K562 (cell line): ENCODE data around the gene FRRS1L. TPM values are rescaled to one million over a fixed set of nuclear protein-coding genes. Genes with fewer than 3 reads are reported as not detected.

Experiments used
- CHD7 ChIP-seq: fragments of 200-600 bp; sonication (generic); IDR thresholded peaks from one replicate; pipeline ENCODE4 v1.6.1; 2012; ENCODE audit warnings: mild to moderate bottlenecking, low read depth, low read length, inconsistent platforms
- ETV1 ChIP-seq: fragments of 450-650 bp; conservative IDR thresholded peaks from 2 replicates; pipeline ENCODE4 v1.6.1; 2016; ENCODE audit warnings: missing genetic modification characterization, control low read depth, low read depth, missing compliant biosample characterization
- PCBP1 ChIP-seq: fragments of 200-400 bp; formaldehyde crosslinking; IDR thresholded peaks from 2 replicates; pipeline ENCODE4 v1.6.1; 2018; ENCODE audit warnings: mild to moderate bottlenecking, low read depth, low read length; ENCODE audit not compliant: poor library complexity, severe bottlenecking
- RCOR1 ChIP-seq, 2 experiments: IDR thresholded peaks; 2 replicates each; pipeline ENCODE4 v1.6.1; 2012; ENCODE audit warnings: low read depth in 2 of 2, low read length in 2 of 2, borderline replicate concordance in 1 of 2, improper control_type of control experiment in 1 of 2
- SNRNP70 ChIP-seq: fragments of 200-400 bp; formaldehyde crosslinking; optimal IDR thresholded peaks from 2 replicates; pipeline ENCODE3; 2017; ENCODE audit warnings: low read depth, low read length
- SPI1 ChIP-seq: IDR thresholded peaks from 2 replicates; pipeline ENCODE4 v1.6.1; 2011; ENCODE audit warnings: low read depth, low read length, control low read depth, borderline replicate concordance
- ZNF134 ChIP-seq: fragments of 250-450 bp; sonication (Bioruptor Pico); conservative IDR thresholded peaks from 2 replicates; pipeline ENCODE4 v1.4.0; 2020
- ZNF3 ChIP-seq: fragments of 250-450 bp; sonication (Bioruptor Pico); IDR thresholded peaks from 2 replicates; pipeline ENCODE4 v1.5.0; 2021; ENCODE audit warnings: mild to moderate bottlenecking, moderate library complexity
- polyA plus RNA-seq, 8 experiments: library from polyadenylated mRNA; depleted of rRNA in 4 of 8; stranded (reverse) in 5 of 8; unstranded in 3 of 8; fragments of >200 nt; fragmentation: Nextera tagmentation in 2 of 8; fragmentation: Illumina TruSeq in 1 of 8; extraction: Ambion mirVana in 2 of 8; extraction: Trizol in 1 of 8; gene quantifications; 2 replicates each; pipeline versions ENCODE4 v1.2.1 to v1.2.3, GENCODE V29; 2011 to 2014; ENCODE audit warnings: inconsistent platforms in 1 of 8, missing spikeins in 1 of 8
- total RNA-seq, 7 experiments: library from RNA; depleted of rRNA in 6 of 7; stranded (reverse); fragments of >200 nt in 6 of 7; fragmentation: Illumina TruSeq in 2 of 7; extraction: Trizol in 2 of 7; gene quantifications; 2 replicates each; pipeline versions ENCODE4 v1.2.1 to v1.2.3, GENCODE V29; 2011 to 2021; ENCODE audit warnings: low replicate concordance in 1 of 7
- TF ChIP-seq, protein P1 (sequence below): fragments of 250-450 bp; sonication (Bioruptor Pico); IDR thresholded peaks from 2 replicates; pipeline ENCODE4 v1.4.0; 2020; ENCODE audit warnings: mild to moderate bottlenecking, moderate library complexity

Gene FRRS1L
- total and polyA plus RNA-seq, 9 of the 15 experiments (the other 6 are each of a cell fraction or from before 2014, with no cell fraction given): under 0.01 to 0.04 (median 0.03) TPM; not detected in 5

GRCh38 chr9:109134167-109134578 lies 32.9 kb downstream of the FRRS1L start (continued):
- TF ChIP-seq CHD7 (no peak), SNRNP70 (no peak), RCOR1 (IDR thresholded peaks at IDR 0.05; ENCODE audit: borderline replicate concordance in 1 of 2, low read depth in 2 of 2, low read length in 2 of 2) (peak in 1 of 2 experiments; percentile 89; a peak in 2 of 4 replicates), ZNF3 (CRISPR knock-in tag) (no peak), SPI1 (no peak), PCBP1 (no peak), ZNF134 (CRISPR knock-in tag) (no peak), ETV1 (tag) (no peak)
- TF ChIP-seq, protein P1, sequence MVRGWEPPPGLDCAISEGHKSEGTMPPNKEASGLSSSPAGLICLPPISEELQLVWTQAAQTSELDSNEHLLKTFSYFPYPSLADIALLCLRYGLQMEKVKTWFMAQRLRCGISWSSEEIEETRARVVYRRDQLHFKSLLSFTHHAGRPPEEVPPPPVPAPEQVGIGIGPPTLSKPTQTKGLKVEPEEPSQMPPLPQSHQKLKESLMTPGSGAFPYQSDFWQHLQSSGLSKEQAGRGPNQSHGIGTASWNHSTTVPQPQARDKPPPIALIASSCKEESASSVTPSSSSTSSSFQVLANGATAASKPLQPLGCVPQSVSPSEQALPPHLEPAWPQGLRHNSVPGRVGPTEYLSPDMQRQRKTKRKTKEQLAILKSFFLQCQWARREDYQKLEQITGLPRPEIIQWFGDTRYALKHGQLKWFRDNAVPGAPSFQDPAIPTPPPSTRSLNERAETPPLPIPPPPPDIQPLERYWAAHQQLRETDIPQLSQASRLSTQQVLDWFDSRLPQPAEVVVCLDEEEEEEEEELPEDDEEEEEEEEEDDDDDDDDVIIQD: no peak
